ENCODE measurements around the gene ARSK.
A peak's percentile ranks its signal among the peaks of the same experiment; 100 is the strongest.
"Not testable (repeated sequence)": the region's sequence is repeated elsewhere in the genome, so short reads cannot be mapped to it uniquely, and the experiment has no call there.

The ARSK gene

GRCh38 chr5:95621839-95622629 is 67.1 kb downstream of the ARSK start:
- no peak for DNase-seq

GRCh38 chr5:95623706-95624105 is 68.8 kb downstream of the ARSK start:
- DNase-seq, result no peak

GRCh38 chr5:95624368-95624767 is 69.5 kb downstream of the ARSK start:
- DNase-seq, result no peak

- no peak for DNase-seq
Measured at GRCh38 chr5:95626701-95627100, 71.8 kb downstream of the ARSK start.

- no peak for DNase-seq
Measured at GRCh38 chr5:95627971-95628810, 73.3 kb downstream of the ARSK start.

- DNase-seq, result no peak
Measured at GRCh38 chr5:95628933-95629332, 74.0 kb downstream of the ARSK start.

- no peak for DNase-seq
Measured at GRCh38 chr5:95630394-95630917, 75.6 kb downstream of the ARSK start.

GRCh38 chr5:95631255-95631958 is 76.5 kb downstream of the ARSK start:
- DNase-seq, result peak; percentile 73

GRCh38 chr5:95631991-95632675 is 77.2 kb downstream of the ARSK start:
- DNase-seq, result peak; percentile 63

GRCh38 chr5:95632942-95633341 is 78.0 kb downstream of the ARSK start:
- DNase-seq, result not testable (repeated sequence)

GRCh38 chr5:95633671-95634070 is 78.8 kb downstream of the ARSK start:
- no peak for DNase-seq

GRCh38 chr5:95634081-95634480 is 79.2 kb downstream of the ARSK start:
- DNase-seq, result no peak

GRCh38 chr5:95638632-95639031 is 83.7 kb downstream of the ARSK start:
- no peak for DNase-seq

- no peak for DNase-seq
Measured at GRCh38 chr5:95641741-95642220, 86.9 kb downstream of the ARSK start.

- DNase-seq, result no peak
Measured at GRCh38 chr5:95643152-95643551, 88.3 kb downstream of the ARSK start.

GRCh38 chr5:95644351-95645042 is 89.6 kb downstream of the ARSK start:
- DNase-seq, result peak; percentile 50

GRCh38 chr5:95646226-95646568 is 91.3 kb downstream of the ARSK start:
- not testable (repeated sequence) for DNase-seq

GRCh38 chr5:95646569-95647431 is 91.9 kb downstream of the ARSK start, which contains the start of gene RFESD:
Gene RFESD, plus strand, starts transcription at chr5:95646777. Its CDS starts 5,495 bp downstream, at chr5:95652272.
- DNase-seq, result peak; percentile 97

GRCh38 chr5:95647886-95648860 is 93.3 kb downstream of the ARSK start:
- no peak for DNase-seq
